ENCODE measurements around the gene GALNT7. TPM values are rescaled to one million over a fixed set of nuclear protein-coding genes. Genes with fewer than 3 reads are reported as not detected.

GALNT7 gene
- total and polyA plus RNA-seq, 10 of the 15 experiments (the other 5 are each of a cell fraction or from before 2014, with no cell fraction given) = 14.2 to 33.2 (median 28.9) TPM

GRCh38 chr4:173294444-173294843, 125.8 kb downstream of the GALNT7 start:
- no TSS peak for BruUV-seq (replicated peaks)
- ATAC-seq = no peak
- ChIA-PET CTCF (interaction anchor here (1.8 to 1.9 kb wide), 2 partner anchors 15 to 281 kb away, joined by 5 to 6 read pairs; no protein-coding TSS in a partner anchor), POLR2A (no interaction called here), RAD21 (ENCODE audit: unreplicated experiment) (no interaction called here), SMC1A (ENCODE audit: uncharacterized antibody, unreplicated experiment) (interaction anchor here (0.8 to 2.6 kb wide), 2 partner anchors 12 to 18 kb away, joined by 3 to 8 read pairs; no protein-coding TSS in a partner anchor)
- in situ Hi-C loops (cut with MboI) (no loop called here), intact Hi-C loops (cut with micrococcal nuclease; ENCODE audit: unreplicated experiment) (no loop called here)
- WGBS (ENCODE audit: insufficient coverage, insufficient replicate concordance, low lambda C conversion rate, missing lambda C conversion rate) = 100% methylated on average over 1 of the region's 1 CpG
- no peak for DNase-seq (ENCODE audit: low read depth, low spot score)
- Histone ChIP-seq H3K27me3 (replicated peaks in 1 of 2; ENCODE audit: control insufficient read depth in 2 of 2, insufficient read depth in 2 of 2, low read length in 1 of 2) (no peaks in the 10 kb centered on the region), H3K4me1 (ENCODE audit: control insufficient read depth, insufficient read depth, low read length) (no peaks in the 10 kb centered on the region; the same call in 1 of the 2 replicates), H3K36me3 (ENCODE audit: control insufficient read depth in 2 of 2, insufficient read depth in 2 of 2, low read length in 1 of 2) (no peaks in the 10 kb centered on the region; a peak in 1 of 4 replicates), H3K4me3 (no peak overlapping the region), H3K4me2 (ENCODE audit: control insufficient read depth, insufficient read depth) (no peak overlapping the region), H2AFZ (ENCODE audit: control insufficient read depth, low read depth, low read length) (no peak overlapping the region), H3K27ac (ENCODE audit: control insufficient read depth, insufficient read depth) (no peak overlapping the region), H3K79me2 (ENCODE audit: control insufficient read depth, insufficient read depth, low read length) (no peaks in the 10 kb centered on the region), H4K20me1 (ENCODE audit: control insufficient read depth, insufficient read depth) (no peaks in the 10 kb centered on the region), H3K9ac (ENCODE audit: control insufficient read depth, insufficient read depth, low read length) (no peak overlapping the region), H3K9me3 (replicated peaks; ENCODE audit: control insufficient read depth, insufficient read depth, low read length) (no peaks in the 10 kb centered on the region)
- no peak for FAIRE-seq
- TF ChIP-seq CHD4 (IDR thresholded peaks at IDR 0.05) = no peak
- TF ChIP-seq NR2C2 (IDR thresholded peaks at IDR 0.05; ENCODE audit: borderline replicate concordance, control insufficient read depth, insufficient read length, low read depth) = no peak
- TF ChIP-seq ATF3 (IDR thresholded peaks at IDR 0.05; ENCODE audit: borderline replicate concordance, extremely low read depth, low read depth, low read length) = no peak
- no peak for TF ChIP-seq SIX5 (IDR thresholded peaks at IDR 0.05; ENCODE audit: low read depth, low read length, severe bottlenecking)
- TF ChIP-seq MEF2B (IDR thresholded peaks at IDR 0.05; ENCODE audit: partially characterized antibody, poor library complexity, severe bottlenecking) = no peak
- no peak for TF ChIP-seq HDAC2 (IDR thresholded peaks at IDR 0.05)
- no peak for TF ChIP-seq GABPA (IDR thresholded peaks at IDR 0.05; ENCODE audit: low read depth)
- no peak for TF ChIP-seq SMC3 (IDR thresholded peaks at IDR 0.05; ENCODE audit: borderline replicate concordance, low read length)

Measured in GM12878 (cell line).